Testis (tissue), 5 donors: ENCODE data around the gene CCDC167. TPM values are rescaled to one million over a fixed set of nuclear protein-coding genes. Genes with fewer than 3 reads are reported as not detected.

Source experiments
- DNase-seq: peaks from one replicate; pipeline ENCODE4 v3.0.0-alpha.2; 2019
- H3K27ac ChIP-seq, 2 donors: fragments of 200-600 bp; sonication (generic); one replicate each; pipeline ENCODE4 v1.5.1; 2019
- H3K27me3 ChIP-seq: fragments of 200-600 bp; sonication (generic); one replicate; pipeline ENCODE4 v1.5.1; 2019
- H3K36me3 ChIP-seq: fragments of 200-600 bp; sonication (generic); one replicate; pipeline ENCODE4 v1.5.1; 2017; ENCODE audit warnings: low read depth; ENCODE audit errors: missing control alignments
- H3K4me1 ChIP-seq: fragments of 200-600 bp; sonication (generic); one replicate; pipeline ENCODE4 v1.5.1; 2019
- H3K4me3 ChIP-seq, 2 donors: fragments of 200-600 bp; sonication (generic); one replicate each; pipeline ENCODE4 v1.5.1; 2017 to 2019
- H3K9me3 ChIP-seq: fragments of 200-600 bp; sonication (generic); one replicate; pipeline ENCODE4 v1.5.1; 2017
- POLR2A ChIP-seq: fragments of 450-650 bp; IDR thresholded peaks from one replicate; pipeline ENCODE4 v1.6.1; 2017; ENCODE audit warnings: antibody characterized with exemption, mild to moderate bottlenecking, moderate library complexity
- WGBS, 2 donors: methylation state at CpG; one replicate each; pipeline ENCODE4 v1.1.5; 2018; 5-methylcytosine and 5-hydroxymethylcytosine counted together
- intact Hi-C: fragments of 100-400 bp; cut with DNase I; formaldehyde crosslinking; loops from one replicate; pipeline ENCODE4 v1.15.1; 2023; ENCODE audit warnings: low total_unique reads
- long read RNA-seq, 2 donors: transcript quantifications; one replicate each; lab custom pipeline, GENCODE V29; 2026
- polyA plus RNA-seq: library from polyadenylated mRNA; stranded (reverse); fragments of 350-450 nt; fragmentation: Illumina TruSeq; extraction: RNeasy Lipid Tissue Mini Kit (QIAGEN cat#74804); gene quantifications from one replicate; pipeline ENCODE4 v1.2.3, GENCODE V29; 2014; ENCODE audit warnings: low read depth, low replicate concordance; ENCODE audit not compliant: insufficient read depth
- total RNA-seq, 2 donors: library from RNA; depleted of rRNA; stranded (reverse); fragments of >200 nt; gene quantifications; one replicate each; pipeline ENCODE4 v1.2.3, GENCODE V29; 2016
- TF ChIP-seq, protein P1 (sequence below), 3 experiments: fragments of 450-650 bp in 2 of 3; fragments of 200-600 bp in 1 of 3; sonication (generic) in 1 of 3; IDR thresholded peaks; one replicate each; pipeline ENCODE4 v1.5.1; 2016 to 2019; ENCODE audit warnings: antibody characterized with exemption in 3 of 3, mild to moderate bottlenecking in 2 of 3, moderate library complexity in 1 of 3

The CCDC167 gene
- 10 to 100 TPM; 65.4 to 73.5 TPM for total RNA-seq
- polyA plus RNA-seq, result 65.2 TPM
- long read RNA-seq, donor 1, transcript CCDC167-201 (4 exons, 619 nt), result major isoform, 43 of 55 reads
- long read RNA-seq, donor 1, partial matches to known transcripts, result 6 of 55 reads
- long read RNA-seq, donor 1, other reads (novel, unspliced or antisense), result 6 of 55 reads
- long read RNA-seq, donor 2, transcript CCDC167-201 (4 exons, 619 nt), result major isoform, 24 of 24 reads
- long read RNA-seq, donor 2, partial matches to known transcripts, result 0 of 24 reads
- long read RNA-seq, donor 2, other reads (novel, unspliced or antisense), result 0 of 24 reads

- Histone ChIP-seq H3K4me3 (peak within 1 kb of the TSS; percentile 58 to 75), H3K36me3 (no peaks in the 10 kb centered on the region), H3K27me3 (no peaks in the 10 kb centered on the region), H3K4me1 (peaks cover 4% of the 10 kb centered on the region), H3K27ac (peak within 1 kb of the TSS in 1 of 2 donors; percentile 62), H3K9me3 (no peaks in the 10 kb centered on the region)
- TF ChIP-seq, protein P1, sequence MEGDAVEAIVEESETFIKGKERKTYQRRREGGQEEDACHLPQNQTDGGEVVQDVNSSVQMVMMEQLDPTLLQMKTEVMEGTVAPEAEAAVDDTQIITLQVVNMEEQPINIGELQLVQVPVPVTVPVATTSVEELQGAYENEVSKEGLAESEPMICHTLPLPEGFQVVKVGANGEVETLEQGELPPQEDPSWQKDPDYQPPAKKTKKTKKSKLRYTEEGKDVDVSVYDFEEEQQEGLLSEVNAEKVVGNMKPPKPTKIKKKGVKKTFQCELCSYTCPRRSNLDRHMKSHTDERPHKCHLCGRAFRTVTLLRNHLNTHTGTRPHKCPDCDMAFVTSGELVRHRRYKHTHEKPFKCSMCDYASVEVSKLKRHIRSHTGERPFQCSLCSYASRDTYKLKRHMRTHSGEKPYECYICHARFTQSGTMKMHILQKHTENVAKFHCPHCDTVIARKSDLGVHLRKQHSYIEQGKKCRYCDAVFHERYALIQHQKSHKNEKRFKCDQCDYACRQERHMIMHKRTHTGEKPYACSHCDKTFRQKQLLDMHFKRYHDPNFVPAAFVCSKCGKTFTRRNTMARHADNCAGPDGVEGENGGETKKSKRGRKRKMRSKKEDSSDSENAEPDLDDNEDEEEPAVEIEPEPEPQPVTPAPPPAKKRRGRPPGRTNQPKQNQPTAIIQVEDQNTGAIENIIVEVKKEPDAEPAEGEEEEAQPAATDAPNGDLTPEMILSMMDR (IDR thresholded peaks at IDR 0.05), result no peak
- TF ChIP-seq POLR2A, result no peak
- intact Hi-C loops, result no loop called here
- WGBS, 2 donors, result 1% methylated on average over 35 to 38 of the region's 38 CpGs
- DNase-seq, result peak; percentile 97
These were observed at the start of gene CCDC167 for GRCh38 chr6:37499433-37500293. CCDC167 (minus strand) TSS chr6:37499893; CDS start chr6:37499863, 30 bp downstream.

DNA sequence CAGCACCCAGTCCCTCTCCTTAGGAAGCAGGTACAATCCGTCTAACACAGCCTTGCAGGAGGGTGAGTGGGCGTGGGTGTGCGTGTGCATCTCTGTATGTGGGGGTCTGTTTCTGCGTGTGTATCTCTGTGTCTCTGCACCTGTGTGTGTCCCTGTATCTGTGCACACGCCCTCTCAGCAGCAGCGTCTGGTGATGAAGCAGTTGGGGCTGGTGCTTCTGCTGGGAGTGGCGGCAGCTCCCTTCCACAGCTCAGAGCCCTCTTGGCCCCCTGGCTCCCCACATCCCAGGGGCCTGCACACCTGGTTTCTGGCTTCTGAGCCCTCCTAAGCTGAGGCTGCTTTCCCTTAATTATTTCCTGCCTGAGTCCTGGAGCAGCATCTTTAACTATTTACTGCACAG is 49.5 kb upstream of the CCDC167 start:
- WGBS, 2 donors, result 80 to 83% methylated on average over 5 to 7 of the region's 7 CpGs
- TF ChIP-seq POLR2A, result no peak
- TF ChIP-seq, protein P1 (IDR thresholded peaks at IDR 0.05), result no peak
- H3K4me3 ChIP-seq, result no peak overlapping the region
- DNase-seq, result no peak
- intact Hi-C loops, result no loop called here
- no peak overlapping the region for H3K27ac ChIP-seq
- no peaks in the 10 kb centered on the region for H3K36me3 ChIP-seq
- H3K9me3 ChIP-seq, result no peaks in the 10 kb centered on the region
- H3K4me1 ChIP-seq, result no peaks in the 10 kb centered on the region
- no peaks in the 10 kb centered on the region for H3K27me3 ChIP-seq

GRCh38 chr6:37548067-37548674 is 48.5 kb upstream of the CCDC167 start:
- WGBS, 2 donors, result 86 to 87% methylated on average over 7 to 8 of the region's 8 CpGs
- TF ChIP-seq, protein P1 (IDR thresholded peaks at IDR 0.05), result no peak
- no peak for TF ChIP-seq POLR2A
- H3K36me3 ChIP-seq, result no peaks in the 10 kb centered on the region

DNA sequence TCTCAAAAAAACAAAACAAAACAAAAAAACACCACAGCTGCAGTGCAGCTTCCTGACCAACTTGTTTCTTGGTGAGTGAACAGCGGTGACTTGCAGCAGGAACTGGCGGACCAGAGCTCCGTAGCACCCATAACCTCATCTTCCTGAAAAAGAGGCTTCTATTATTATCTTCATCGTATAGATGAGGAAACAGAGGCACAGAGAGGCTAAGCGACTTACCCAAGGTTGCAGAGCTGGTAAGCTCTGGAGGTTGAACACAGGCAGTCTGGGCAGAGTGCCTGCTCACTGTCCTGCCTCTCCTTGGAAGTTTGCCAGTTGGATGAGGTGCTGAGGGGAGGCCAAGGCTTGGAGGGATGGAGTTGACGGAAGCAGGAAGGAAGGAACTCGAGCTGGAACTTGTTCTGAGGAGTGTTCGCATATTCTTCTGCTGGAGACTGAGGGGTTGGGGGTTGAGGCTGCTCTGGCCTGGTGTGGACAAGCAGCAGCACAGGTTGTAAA is 47.9 kb upstream of the CCDC167 start:
- H3K36me3 ChIP-seq, result no peaks in the 10 kb centered on the region
- H3K4me3 ChIP-seq, result no peak overlapping the region
- TF ChIP-seq, protein P1 (IDR thresholded peaks at IDR 0.05), result no peak
- no peak for TF ChIP-seq POLR2A
- no peak overlapping the region for H3K27ac ChIP-seq
- no peaks in the 10 kb centered on the region for H3K27me3 ChIP-seq
- H3K9me3 ChIP-seq, result no peaks in the 10 kb centered on the region
- WGBS, 2 donors, result 60 to 64% methylated on average over 8 of the region's 8 CpGs
- no peaks in the 10 kb centered on the region for H3K4me1 ChIP-seq
- DNase-seq, result peak; percentile 32
- intact Hi-C loops, result no loop called here

More at GRCh38 chr6:37548067-37548674, 48.5 kb upstream of the CCDC167 start:
- no peaks in the 10 kb centered on the region for H3K27me3 ChIP-seq
- no peak overlapping the region for H3K27ac ChIP-seq
- H3K9me3 ChIP-seq, result no peaks in the 10 kb centered on the region
- intact Hi-C loops, result no loop called here
- DNase-seq, result no peak
- no peak overlapping the region for H3K4me3 ChIP-seq
- no peaks in the 10 kb centered on the region for H3K4me1 ChIP-seq
